Right renal pelvis (tissue), 4 donors: ENCODE results near the gene EPC2. TPM values are rescaled to one million over a fixed set of nuclear protein-coding genes. Genes with fewer than 3 reads are reported as not detected.

Experiments used
- polyA plus RNA-seq, 4 donors: library from polyadenylated mRNA; unstranded; fragments of 120-200 nt; gene quantifications; one replicate each; pipeline ENCODE4 v1.2.1, GENCODE V29; 2013; ENCODE audit not compliant: insufficient read length in 4 of 4

The EPC2 gene
- polyA plus RNA-seq, 4 donors: 42.4 to 55.9 (median 53.3) TPM

Other genes with a start within 250 kb of the EPC2 start
- 1 to 10 TPM; 4.2 to 7.8 (median 4.8) TPM for gene KIF5C, start 230.5 kb downstream of the EPC2 start, polyA plus RNA-seq